Purkinje cell (primary cell): ENCODE measurements around the gene PIBF1. TPM values are rescaled to one million over a fixed set of nuclear protein-coding genes. Genes with fewer than 3 reads are reported as not detected.

ENCODE experiments used
- polyA plus RNA-seq: library from polyadenylated mRNA; unstranded; fragments of >200 nt; fragmentation: Nextera tagmentation; gene quantifications from 2 replicates; pipeline ENCODE4 v1.2.1, GENCODE V29; 2014

PIBF1 gene, protein sequence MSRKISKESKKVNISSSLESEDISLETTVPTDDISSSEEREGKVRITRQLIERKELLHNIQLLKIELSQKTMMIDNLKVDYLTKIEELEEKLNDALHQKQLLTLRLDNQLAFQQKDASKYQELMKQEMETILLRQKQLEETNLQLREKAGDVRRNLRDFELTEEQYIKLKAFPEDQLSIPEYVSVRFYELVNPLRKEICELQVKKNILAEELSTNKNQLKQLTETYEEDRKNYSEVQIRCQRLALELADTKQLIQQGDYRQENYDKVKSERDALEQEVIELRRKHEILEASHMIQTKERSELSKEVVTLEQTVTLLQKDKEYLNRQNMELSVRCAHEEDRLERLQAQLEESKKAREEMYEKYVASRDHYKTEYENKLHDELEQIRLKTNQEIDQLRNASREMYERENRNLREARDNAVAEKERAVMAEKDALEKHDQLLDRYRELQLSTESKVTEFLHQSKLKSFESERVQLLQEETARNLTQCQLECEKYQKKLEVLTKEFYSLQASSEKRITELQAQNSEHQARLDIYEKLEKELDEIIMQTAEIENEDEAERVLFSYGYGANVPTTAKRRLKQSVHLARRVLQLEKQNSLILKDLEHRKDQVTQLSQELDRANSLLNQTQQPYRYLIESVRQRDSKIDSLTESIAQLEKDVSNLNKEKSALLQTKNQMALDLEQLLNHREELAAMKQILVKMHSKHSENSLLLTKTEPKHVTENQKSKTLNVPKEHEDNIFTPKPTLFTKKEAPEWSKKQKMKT
- polyA plus RNA-seq, result 14.9 and 21.5 TPM in 2 replicates

DNA sequence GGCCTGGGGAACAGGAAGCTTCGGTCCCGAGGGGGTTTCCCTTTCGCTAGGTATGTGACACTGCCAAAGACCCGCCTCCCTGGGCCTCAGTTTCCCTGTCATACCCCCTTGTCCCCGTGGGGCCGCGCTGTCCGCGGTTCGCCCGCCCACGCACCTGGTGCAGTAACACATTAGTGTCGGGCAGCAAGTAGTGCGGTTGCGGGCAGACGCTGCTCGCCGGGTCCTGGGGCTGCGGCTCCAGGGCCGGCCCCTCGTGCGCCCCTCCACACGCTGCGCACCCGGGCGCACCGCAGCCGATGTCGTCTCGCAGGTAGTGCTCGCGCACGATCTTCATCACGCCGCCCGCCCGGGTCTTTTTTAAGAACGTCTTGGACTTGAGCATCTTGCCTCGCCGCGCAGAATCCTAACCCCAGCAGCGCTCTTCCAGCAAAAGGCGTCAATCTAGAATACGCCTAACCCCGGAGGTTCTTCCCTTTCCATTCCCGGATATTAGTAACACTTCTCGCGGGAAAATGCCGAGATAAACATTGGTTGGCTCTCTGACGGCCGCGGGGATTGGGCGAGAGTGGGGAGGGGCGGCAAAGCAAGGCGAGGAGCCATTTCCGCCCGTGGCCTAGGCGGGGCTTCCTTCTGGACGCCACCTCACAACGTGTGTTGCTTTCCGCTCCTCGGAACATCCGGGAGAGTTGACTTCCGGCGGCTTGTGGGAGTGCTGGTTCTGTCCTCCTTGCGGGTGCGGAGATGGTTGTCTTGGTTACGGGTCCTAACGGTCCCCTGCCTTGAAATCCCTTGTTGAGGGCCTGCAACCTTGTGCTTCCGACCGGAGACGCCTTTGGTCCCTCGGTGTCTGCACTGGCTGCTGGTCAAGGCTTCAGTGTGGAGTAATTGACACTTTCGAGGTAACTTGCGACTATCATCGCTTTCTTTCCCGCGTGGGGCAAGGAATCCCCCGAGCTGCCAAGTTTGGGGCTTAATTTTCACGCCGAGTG is at the start of gene PIBF1, which contains the start of gene DIS3:
PIBF1 (plus strand) TSS at position 683 of the 989 bp plus-strand sequence. CDS start 1,337 bp downstream, outside the sequence.
DIS3 (minus strand) TSS at position 450 of the 989 bp plus-strand sequence; CDS start at position 382, 68 bp downstream.

DNA sequence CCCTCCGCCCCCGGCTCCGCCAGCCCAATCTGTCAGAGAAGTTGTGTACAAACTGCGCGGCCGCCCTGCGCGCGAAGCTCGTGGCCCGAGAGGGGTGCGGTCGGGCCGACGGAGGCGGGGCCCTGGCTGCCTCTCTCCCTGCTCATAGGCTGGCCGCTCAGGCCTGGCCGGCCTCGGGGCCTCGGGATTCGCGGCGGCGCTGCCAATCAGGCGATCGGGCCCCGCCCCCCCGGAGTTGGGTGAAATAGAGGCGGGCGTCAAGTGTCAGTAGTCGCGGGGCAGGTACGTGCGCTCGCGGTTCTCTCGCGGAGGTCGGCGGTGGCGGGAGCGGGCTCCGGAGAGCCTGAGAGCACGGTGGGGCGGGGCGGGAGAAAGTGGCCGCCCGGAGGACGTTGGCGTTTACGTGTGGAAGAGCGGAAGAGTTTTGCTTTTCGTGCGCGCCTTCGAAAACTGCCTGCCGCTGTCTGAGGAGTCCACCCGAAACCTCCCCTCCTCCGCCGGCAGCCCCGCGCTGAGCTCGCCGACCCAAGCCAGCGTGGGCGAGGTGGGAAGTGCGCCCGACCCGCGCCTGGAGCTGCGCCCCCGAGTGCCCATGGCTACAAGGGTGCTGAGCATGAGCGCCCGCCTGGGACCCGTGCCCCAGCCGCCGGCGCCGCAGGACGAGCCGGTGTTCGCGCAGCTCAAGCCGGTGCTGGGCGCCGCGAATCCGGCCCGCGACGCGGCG is 277.0 kb downstream of the PIBF1 start, which contains the start of gene KLF5:
KLF5 (plus strand) TSS at position 270 of the 724 bp plus-strand sequence; CDS start at position 593, 323 bp downstream.

Other genes with a start within 250 kb of the PIBF1 start
- gene MZT1, start 54.5 kb upstream of the PIBF1 start, polyA plus RNA-seq, result 44.8 and 56.8 TPM in 2 replicates
- gene BORA, start 54.2 kb upstream of the PIBF1 start, polyA plus RNA-seq, result 4.0 TPM in 1 of 2 replicates, not detected in the other
- 15.9 and 31.8 TPM in 2 replicates for gene DIS3, start 233 bp upstream of the PIBF1 start, polyA plus RNA-seq